Activated naive CD4-positive, alpha-beta T cell treated with anti-CD3 and anti-CD28 coated beads, Interleukin-2, amount 50 U/mL, for 24 hours (primary cell): Measurements from ENCODE around the gene GLIS1.

Experiments
- H3K27ac Mint-ChIP-seq: one replicate; pipeline ENCODE4 v1.8.0; 2021; ENCODE audit warnings: mild to moderate bottlenecking, mixed read lengths
- H3K27me3 Mint-ChIP-seq: one replicate; pipeline ENCODE4 v1.8.0; 2021; ENCODE audit warnings: mixed read lengths
- H3K36me3 Mint-ChIP-seq: one replicate; pipeline ENCODE4 v1.8.0; 2021; ENCODE audit warnings: mixed read lengths
- H3K4me1 Mint-ChIP-seq: one replicate; pipeline ENCODE4 v1.8.0; 2021; ENCODE audit warnings: mixed read lengths
- H3K4me3 Mint-ChIP-seq: one replicate; pipeline ENCODE4 v1.8.0; 2021; ENCODE audit warnings: mild to moderate bottlenecking, mixed read lengths
- H3K9me3 Mint-ChIP-seq: one replicate; pipeline ENCODE4 v1.8.0; 2021; ENCODE audit warnings: mixed read lengths

The GLIS1 gene

GRCh38 chr1:53572065-53572814 lies 166.7 kb downstream of the GLIS1 start:
- Mint-ChIP-seq H3K36me3 (no peaks in the 10 kb centered on the region), H3K27ac (no peak overlapping the region), H3K4me1 (peaks cover 4% of the 10 kb centered on the region), H3K4me3 (no peak overlapping the region), H3K27me3 (peaks cover 2% of the 10 kb centered on the region), H3K9me3 (peaks cover 2% of the 10 kb centered on the region)

GRCh38 chr1:53568540-53568939 lies 170.4 kb downstream of the GLIS1 start:
- Mint-ChIP-seq H3K4me1 (no peaks in the 10 kb centered on the region), H3K27ac (no peak overlapping the region), H3K27me3 (peaks cover 3% of the 10 kb centered on the region), H3K4me3 (no peak overlapping the region), H3K36me3 (no peaks in the 10 kb centered on the region), H3K9me3 (peaks cover 8% of the 10 kb centered on the region)

GRCh38 chr1:53567851-53568250 lies 171.1 kb downstream of the GLIS1 start:
- Mint-ChIP-seq H3K9me3 (peaks cover 8% of the 10 kb centered on the region), H3K27me3 (peaks cover 3% of the 10 kb centered on the region), H3K4me3 (no peak overlapping the region), H3K36me3 (no peaks in the 10 kb centered on the region), H3K4me1 (peaks cover 1% of the 10 kb centered on the region), H3K27ac (no peak overlapping the region)

GRCh38 chr1:53567450-53567849 lies 171.5 kb downstream of the GLIS1 start:
- H3K27ac Mint-ChIP-seq: no peak overlapping the region
- H3K36me3 Mint-ChIP-seq: no peaks in the 10 kb centered on the region
- H3K9me3 Mint-ChIP-seq: peaks cover 8% of the 10 kb centered on the region
- peaks cover 5% of the 10 kb centered on the region for H3K4me1 Mint-ChIP-seq
- no peak overlapping the region for H3K4me3 Mint-ChIP-seq
- H3K27me3 Mint-ChIP-seq: peaks cover 6% of the 10 kb centered on the region

GRCh38 chr1:53563611-53564010 lies 175.4 kb downstream of the GLIS1 start:
- Mint-ChIP-seq H3K27ac (no peak overlapping the region), H3K36me3 (no peaks in the 10 kb centered on the region), H3K4me1 (peaks cover 7% of the 10 kb centered on the region), H3K27me3 (peaks cover 5% of the 10 kb centered on the region), H3K4me3 (no peak overlapping the region), H3K9me3 (peaks cover 8% of the 10 kb centered on the region)

GRCh38 chr1:53562981-53563379 lies 176.0 kb downstream of the GLIS1 start:
- Mint-ChIP-seq H3K4me1 (peaks cover 7% of the 10 kb centered on the region), H3K4me3 (no peak overlapping the region), H3K27me3 (peaks cover 5% of the 10 kb centered on the region), H3K27ac (no peak overlapping the region), H3K36me3 (no peaks in the 10 kb centered on the region), H3K9me3 (peaks cover 8% of the 10 kb centered on the region)

- H3K36me3 Mint-ChIP-seq: no peaks in the 10 kb centered on the region
- H3K4me1 Mint-ChIP-seq: peaks cover 7% of the 10 kb centered on the region
- no peak overlapping the region for H3K4me3 Mint-ChIP-seq
- H3K9me3 Mint-ChIP-seq: peaks cover 7% of the 10 kb centered on the region
- H3K27ac Mint-ChIP-seq: no peak overlapping the region
- H3K27me3 Mint-ChIP-seq: peaks cover 5% of the 10 kb centered on the region
Measured at GRCh38 chr1:53562291-53562980, 176.5 kb downstream of the GLIS1 start.

GRCh38 chr1:53561503-53562105 lies 177.4 kb downstream of the GLIS1 start:
- H3K36me3 Mint-ChIP-seq: no peaks in the 10 kb centered on the region
- H3K27me3 Mint-ChIP-seq: peaks cover 5% of the 10 kb centered on the region
- no peak overlapping the region for H3K4me3 Mint-ChIP-seq
- no peak overlapping the region for H3K27ac Mint-ChIP-seq
- H3K4me1 Mint-ChIP-seq: peaks cover 7% of the 10 kb centered on the region
- H3K9me3 Mint-ChIP-seq: no peaks in the 10 kb centered on the region

GRCh38 chr1:53560581-53561502 lies 178.1 kb downstream of the GLIS1 start:
- H3K4me3 Mint-ChIP-seq: no peak overlapping the region
- H3K27me3 Mint-ChIP-seq: peaks cover 5% of the 10 kb centered on the region
- H3K36me3 Mint-ChIP-seq: no peaks in the 10 kb centered on the region
- H3K27ac Mint-ChIP-seq: no peak overlapping the region
- no peaks in the 10 kb centered on the region for H3K9me3 Mint-ChIP-seq
- peaks cover 7% of the 10 kb centered on the region for H3K4me1 Mint-ChIP-seq

GRCh38 chr1:53559854-53560580 lies 178.9 kb downstream of the GLIS1 start:
- Mint-ChIP-seq H3K9me3 (no peaks in the 10 kb centered on the region), H3K4me3 (no peak overlapping the region), H3K36me3 (no peaks in the 10 kb centered on the region), H3K27ac (no peak overlapping the region), H3K4me1 (peaks cover 7% of the 10 kb centered on the region), H3K27me3 (peaks cover 3% of the 10 kb centered on the region)

GRCh38 chr1:53559391-53559815 lies 179.6 kb downstream of the GLIS1 start:
- Mint-ChIP-seq H3K27me3 (peaks cover 3% of the 10 kb centered on the region), H3K9me3 (no peaks in the 10 kb centered on the region), H3K27ac (no peak overlapping the region), H3K4me3 (no peak overlapping the region), H3K36me3 (no peaks in the 10 kb centered on the region), H3K4me1 (peaks cover 7% of the 10 kb centered on the region)

- no peaks in the 10 kb centered on the region for H3K36me3 Mint-ChIP-seq
Measured at GRCh38 chr1:53558739-53559315, 180.1 kb downstream of the GLIS1 start.

GRCh38 chr1:53557830-53558738 lies 180.9 kb downstream of the GLIS1 start:
- H3K27ac Mint-ChIP-seq: no peak overlapping the region
- H3K9me3 Mint-ChIP-seq: no peaks in the 10 kb centered on the region
- H3K36me3 Mint-ChIP-seq: no peaks in the 10 kb centered on the region
- H3K4me3 Mint-ChIP-seq: no peak overlapping the region
- peaks cover 7% of the 10 kb centered on the region for H3K4me1 Mint-ChIP-seq
- peaks cover 3% of the 10 kb centered on the region for H3K27me3 Mint-ChIP-seq

More at GRCh38 chr1:53558739-53559315, 180.1 kb downstream of the GLIS1 start:
- H3K9me3 Mint-ChIP-seq: no peaks in the 10 kb centered on the region
- peaks cover 7% of the 10 kb centered on the region for H3K4me1 Mint-ChIP-seq
- H3K27ac Mint-ChIP-seq: no peak overlapping the region
- H3K4me3 Mint-ChIP-seq: no peak overlapping the region
- H3K27me3 Mint-ChIP-seq: peaks cover 3% of the 10 kb centered on the region

GRCh38 chr1:53557369-53557768 lies 181.6 kb downstream of the GLIS1 start:
- no peaks in the 10 kb centered on the region for H3K27me3 Mint-ChIP-seq
- no peak overlapping the region for H3K4me3 Mint-ChIP-seq
- no peaks in the 10 kb centered on the region for H3K36me3 Mint-ChIP-seq
- H3K27ac Mint-ChIP-seq: no peak overlapping the region
- peaks cover under 1% of the 10 kb centered on the region for H3K4me1 Mint-ChIP-seq
- H3K9me3 Mint-ChIP-seq: no peaks in the 10 kb centered on the region
